OCI-LY1 (cell line): ENCODE results near the gene DCX.

Experiments
- H2AFZ ChIP-seq: fragments of 200-600 bp; sonication (generic), shearing (Covaris generic); 2 replicates; pipeline ENCODE4 v1.6.0; 2014; ENCODE audit warnings: antibody characterized with exemption, mild to moderate bottlenecking, low read length
- H3F3A ChIP-seq: fragments of 200-600 bp; sonication (generic), shearing (Covaris generic); 2 replicates; pipeline ENCODE4 v1.6.0; 2014; ENCODE audit warnings: mild to moderate bottlenecking, antibody characterized with exemption, low read length, moderate library complexity; ENCODE audit not compliant: insufficient read depth
- H3K27ac ChIP-seq: fragments of 200-600 bp; sonication (generic); 2 replicates; pipeline ENCODE4 v1.5.1; 2014; ENCODE audit warnings: low read length, mixed run types, mild to moderate bottlenecking, low read depth; ENCODE audit not compliant: poor library complexity, severe bottlenecking
- H3K27me3 ChIP-seq: fragments of 200-600 bp; sonication (generic); 2 replicates; pipeline ENCODE4 v1.6.0; 2014; ENCODE audit warnings: antibody characterized with exemption, mild to moderate bottlenecking, low read length, moderate library complexity; ENCODE audit not compliant: insufficient read depth
- H3K36me3 ChIP-seq: fragments of 200-600 bp; sonication (generic); 2 replicates; pipeline ENCODE4 v1.6.1; 2014; ENCODE audit warnings: mild to moderate bottlenecking, antibody characterized with exemption, low read length, moderate library complexity, mixed read lengths; ENCODE audit not compliant: insufficient read depth
- H3K4me1 ChIP-seq: fragments of 200-600 bp; sonication (generic); 2 replicates; pipeline ENCODE4 v1.5.1; 2014; ENCODE audit warnings: mild to moderate bottlenecking, low read length, moderate library complexity; ENCODE audit not compliant: insufficient read depth, severe bottlenecking
- H3K4me2 ChIP-seq: fragments of 200-600 bp; sonication (generic), shearing (Covaris generic); 2 replicates; pipeline ENCODE4 v1.6.1; 2014; ENCODE audit warnings: low read length
- H3K4me3 ChIP-seq: fragments of 200-600 bp; sonication (generic); 2 replicates; pipeline ENCODE4 v1.5.1; 2014; ENCODE audit warnings: low read length, low read depth, mild to moderate bottlenecking, mixed read lengths; ENCODE audit not compliant: poor library complexity, severe bottlenecking
- H3K79me2 ChIP-seq: fragments of 200-600 bp; shearing (Covaris generic); 2 replicates; pipeline ENCODE4 v1.6.1; 2016; ENCODE audit warnings: mixed run types, low read length, mixed read lengths; ENCODE audit not compliant: insufficient read depth
- H3K9ac ChIP-seq: fragments of 200-600 bp; sonication (generic), shearing (Covaris generic); 2 replicates; pipeline ENCODE4 v1.6.1; 2014; ENCODE audit warnings: mild to moderate bottlenecking, low read length, mixed read lengths
- H3K9me2 ChIP-seq: fragments of 200-600 bp; sonication (generic), shearing (Covaris generic); 2 replicates; pipeline ENCODE4 v1.6.1; 2014; ENCODE audit warnings: low read depth, mild to moderate bottlenecking, low read length, mixed read lengths
- H3K9me3 ChIP-seq: fragments of 200-600 bp; shearing (Covaris generic); 2 replicates; pipeline ENCODE4 v1.6.1; 2014; ENCODE audit warnings: low read length, mixed read lengths
- H4K20me1 ChIP-seq: fragments of 200-600 bp; sonication (generic), shearing (Covaris generic); 2 replicates; pipeline ENCODE4 v1.6.0; 2016; ENCODE audit warnings: mild to moderate bottlenecking, low read length; ENCODE audit not compliant: insufficient read depth
- EZH2 ChIP-seq: fragments of 200-600 bp; sonication (generic), shearing (Covaris generic); IDR thresholded peaks from 2 replicates; pipeline ENCODE4 v1.8.0; 2017; ENCODE audit warnings: borderline replicate concordance, mixed run types, mild to moderate bottlenecking, antibody characterized with exemption, low read length, moderate library complexity, mixed read lengths
- TF ChIP-seq, protein P1 (sequence below): fragments of 200-600 bp; sonication (generic), shearing (Covaris generic); IDR thresholded peaks from 2 replicates; pipeline ENCODE4 v1.5.1; 2017; ENCODE audit warnings: mild to moderate bottlenecking, antibody characterized with exemption, low read length, moderate library complexity, mixed read lengths

Gene DCX

DNA sequence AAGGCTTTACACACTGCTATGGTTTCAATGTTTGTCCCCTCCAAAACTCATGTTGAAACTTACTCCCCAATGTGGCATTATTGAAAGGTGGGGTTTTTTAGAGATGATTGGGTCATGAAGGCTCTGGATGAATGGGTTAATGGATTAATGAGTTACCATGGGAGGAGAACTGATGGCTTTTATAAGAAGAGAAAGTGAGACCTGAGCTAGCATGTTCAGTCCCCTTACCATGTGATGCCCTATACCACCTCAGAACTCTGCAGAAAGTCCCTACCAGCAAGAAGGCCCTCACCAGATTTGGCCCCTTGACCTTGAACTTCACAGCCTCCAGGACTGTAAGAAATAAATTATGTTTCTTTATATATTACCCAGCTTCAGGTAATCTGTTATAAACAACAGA lies 72.8 kb downstream of the DCX start:
- Histone ChIP-seq H3K4me1 (no peaks in the 10 kb centered on the region), H3F3A (no peaks in the 10 kb centered on the region), H3K79me2 (no peaks in the 10 kb centered on the region), H3K9ac (no peak overlapping the region), H3K4me3 (no peak overlapping the region), H3K27ac (no peak overlapping the region), H3K36me3 (no peaks in the 10 kb centered on the region), H3K9me2 (no peaks in the 10 kb centered on the region), H3K4me2 (no peak overlapping the region), H4K20me1 (no peaks in the 10 kb centered on the region), H3K27me3 (no peaks in the 10 kb centered on the region), H2AFZ (no peak overlapping the region), H3K9me3 (no peaks in the 10 kb centered on the region)
- TF ChIP-seq EZH2 = no peak

- H3K9me2 ChIP-seq = no peaks in the 10 kb centered on the region
- H3K36me3 ChIP-seq = no peaks in the 10 kb centered on the region
- H2AFZ ChIP-seq = no peak overlapping the region
- no peaks in the 10 kb centered on the region for H3K4me1 ChIP-seq
- H3K4me2 ChIP-seq = no peak overlapping the region
- H4K20me1 ChIP-seq = no peaks in the 10 kb centered on the region
- no peaks in the 10 kb centered on the region for H3K27me3 ChIP-seq
- no peaks in the 10 kb centered on the region for H3K9me3 ChIP-seq
- H3F3A ChIP-seq = no peaks in the 10 kb centered on the region
- no peak overlapping the region for H3K4me3 ChIP-seq
- no peak overlapping the region for H3K27ac ChIP-seq
- TF ChIP-seq, protein P1, sequence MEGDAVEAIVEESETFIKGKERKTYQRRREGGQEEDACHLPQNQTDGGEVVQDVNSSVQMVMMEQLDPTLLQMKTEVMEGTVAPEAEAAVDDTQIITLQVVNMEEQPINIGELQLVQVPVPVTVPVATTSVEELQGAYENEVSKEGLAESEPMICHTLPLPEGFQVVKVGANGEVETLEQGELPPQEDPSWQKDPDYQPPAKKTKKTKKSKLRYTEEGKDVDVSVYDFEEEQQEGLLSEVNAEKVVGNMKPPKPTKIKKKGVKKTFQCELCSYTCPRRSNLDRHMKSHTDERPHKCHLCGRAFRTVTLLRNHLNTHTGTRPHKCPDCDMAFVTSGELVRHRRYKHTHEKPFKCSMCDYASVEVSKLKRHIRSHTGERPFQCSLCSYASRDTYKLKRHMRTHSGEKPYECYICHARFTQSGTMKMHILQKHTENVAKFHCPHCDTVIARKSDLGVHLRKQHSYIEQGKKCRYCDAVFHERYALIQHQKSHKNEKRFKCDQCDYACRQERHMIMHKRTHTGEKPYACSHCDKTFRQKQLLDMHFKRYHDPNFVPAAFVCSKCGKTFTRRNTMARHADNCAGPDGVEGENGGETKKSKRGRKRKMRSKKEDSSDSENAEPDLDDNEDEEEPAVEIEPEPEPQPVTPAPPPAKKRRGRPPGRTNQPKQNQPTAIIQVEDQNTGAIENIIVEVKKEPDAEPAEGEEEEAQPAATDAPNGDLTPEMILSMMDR = no peak
- no peaks in the 10 kb centered on the region for H3K79me2 ChIP-seq
- no peak overlapping the region for H3K9ac ChIP-seq
These were observed 73.8 kb downstream of the DCX start for GRCh38 chrX:111338095-111338698.

GRCh38 chrX:111337067-111337637 lies 74.8 kb downstream of the DCX start:
- H3K79me2 ChIP-seq = no peaks in the 10 kb centered on the region
- no peaks in the 10 kb centered on the region for H3K9me2 ChIP-seq
- no peaks in the 10 kb centered on the region for H3K9me3 ChIP-seq
- H3K4me3 ChIP-seq = no peak overlapping the region
- H3F3A ChIP-seq = no peaks in the 10 kb centered on the region
- H3K27ac ChIP-seq = no peak overlapping the region
- H2AFZ ChIP-seq = no peak overlapping the region
- H3K36me3 ChIP-seq = no peaks in the 10 kb centered on the region
- TF ChIP-seq EZH2 = no peak
- TF ChIP-seq, protein P1 = no peak
- no peak overlapping the region for H3K4me2 ChIP-seq
- H3K9ac ChIP-seq = no peak overlapping the region
- no peaks in the 10 kb centered on the region for H3K4me1 ChIP-seq
- H3K27me3 ChIP-seq = no peaks in the 10 kb centered on the region
- H4K20me1 ChIP-seq = no peaks in the 10 kb centered on the region

GRCh38 chrX:111336141-111336540 lies 75.9 kb downstream of the DCX start:
- H3K36me3 ChIP-seq = no peaks in the 10 kb centered on the region
- no peaks in the 10 kb centered on the region for H4K20me1 ChIP-seq
- H3F3A ChIP-seq = no peaks in the 10 kb centered on the region
- no peak overlapping the region for H3K9ac ChIP-seq
- no peak for TF ChIP-seq EZH2
- TF ChIP-seq, protein P1 = no peak
- H3K27me3 ChIP-seq = no peaks in the 10 kb centered on the region
- H3K4me3 ChIP-seq = no peak overlapping the region
- no peaks in the 10 kb centered on the region for H3K4me1 ChIP-seq
- no peak overlapping the region for H3K27ac ChIP-seq
- H3K79me2 ChIP-seq = no peaks in the 10 kb centered on the region
- H2AFZ ChIP-seq = no peak overlapping the region
- no peak overlapping the region for H3K4me2 ChIP-seq
- no peaks in the 10 kb centered on the region for H3K9me2 ChIP-seq
- no peaks in the 10 kb centered on the region for H3K9me3 ChIP-seq
